Liver (tissue), 9 donors: ENCODE data around the gene ABCA1. TPM values are rescaled to one million over a fixed set of nuclear protein-coding genes. Genes with fewer than 3 reads are reported as not detected.

ENCODE experiments used
- DNase-seq: peaks from one replicate; pipeline ENCODE4 v3.0.0-alpha.2; 2017; ENCODE audit warnings: low spot score
- H3K27ac ChIP-seq, 2 donors: one replicate each; pipeline ENCODE4 v1.7.0; 2013; ENCODE audit warnings: inconsistent platforms in 2 of 2, low read length in 2 of 2, control low read depth in 1 of 2, low read depth in 1 of 2, mild to moderate bottlenecking in 1 of 2
- H3K27me3 ChIP-seq, 4 donors: one replicate each; pipeline versions ENCODE4 v1.6.1 to v1.7.0; 2013; ENCODE audit warnings: low read length in 3 of 4, inconsistent platforms in 1 of 4, mild to moderate bottlenecking in 1 of 4, moderate library complexity in 1 of 4; ENCODE audit not compliant: control insufficient read depth in 4 of 4, insufficient read depth in 4 of 4
- H3K36me3 ChIP-seq, 4 donors: one replicate each; pipeline versions ENCODE4 v1.6.1 to v1.7.0; 2013; ENCODE audit warnings: low read length in 3 of 4, mild to moderate bottlenecking in 3 of 4, low read depth in 1 of 4, moderate library complexity in 1 of 4; ENCODE audit not compliant: control insufficient read depth in 4 of 4, insufficient read depth in 3 of 4
- H3K4me1 ChIP-seq, 4 donors: one replicate each; pipeline versions ENCODE4 v1.6.1 to v1.7.0; 2013; ENCODE audit warnings: low read length in 3 of 4, mild to moderate bottlenecking in 3 of 4, moderate library complexity in 1 of 4; ENCODE audit not compliant: control insufficient read depth in 4 of 4, insufficient read depth in 4 of 4
- H3K4me3 ChIP-seq, 3 donors: one replicate each; pipeline versions ENCODE4 v1.6.1 to v1.7.0; 2013; ENCODE audit warnings: low read length in 3 of 3, control low read depth in 1 of 3, low read depth in 1 of 3, mild to moderate bottlenecking in 1 of 3
- H3K9ac ChIP-seq, 2 donors: one replicate each; pipeline ENCODE4 v1.7.0; 2013; ENCODE audit warnings: low read length in 2 of 2, mild to moderate bottlenecking in 2 of 2, moderate library complexity in 2 of 2, control low read depth in 1 of 2, low read depth in 1 of 2
- H3K9me3 ChIP-seq, 4 donors: one replicate each; pipeline versions ENCODE4 v1.6.1 to v1.7.0; 2013; ENCODE audit warnings: low read length in 3 of 4; ENCODE audit not compliant: control insufficient read depth in 4 of 4
- ATF3 ChIP-seq: IDR thresholded peaks from 2 replicates; pipeline ENCODE4 v1.6.1; 2016; ENCODE audit warnings: antibody characterized with exemption
- CTCF ChIP-seq: fragments of 150-350 bp; IDR thresholded peaks from 2 replicates; pipeline ENCODE4 v1.5.1; 2017; ENCODE audit warnings: improper control_type of control experiment, low read depth, low read length; ENCODE audit not compliant: missing input control
- EGR1 ChIP-seq, 2 donors: IDR thresholded peaks; 2 replicates each; pipeline ENCODE4 v1.6.1; 2016 to 2018; ENCODE audit warnings: antibody characterized with exemption in 2 of 2, low read depth in 2 of 2
- FOXA1 ChIP-seq: IDR thresholded peaks from 2 replicates; pipeline ENCODE4 v1.6.1; 2016; ENCODE audit warnings: antibody characterized with exemption
- FOXA2 ChIP-seq: IDR thresholded peaks from 2 replicates; pipeline ENCODE4 v1.6.1; 2016; ENCODE audit warnings: antibody characterized with exemption
- GABPA ChIP-seq, 2 donors: IDR thresholded peaks in 1 of 2; conservative IDR thresholded peaks in 1 of 2; 2 replicates each; pipeline ENCODE4 v1.6.1; 2016; ENCODE audit warnings: antibody characterized with exemption in 2 of 2, mild to moderate bottlenecking in 1 of 2, moderate library complexity in 1 of 2
- HNF4A ChIP-seq, 2 donors: conservative IDR thresholded peaks; 2 replicates each; pipeline ENCODE4 v1.6.1; 2016; ENCODE audit warnings: antibody characterized with exemption in 2 of 2, mild to moderate bottlenecking in 2 of 2
- HNF4G ChIP-seq: IDR thresholded peaks from 2 replicates; pipeline ENCODE4 v1.6.1; 2016; ENCODE audit warnings: antibody characterized with exemption
- JUND ChIP-seq, 2 donors: IDR thresholded peaks; 2 replicates each; pipeline ENCODE4 v1.6.1; 2016; ENCODE audit warnings: antibody characterized with exemption in 2 of 2
- MAX ChIP-seq: IDR thresholded peaks from 2 replicates; pipeline ENCODE4 v1.6.1; 2016; ENCODE audit warnings: antibody characterized with exemption
- NR2F2 ChIP-seq: IDR thresholded peaks from 2 replicates; pipeline ENCODE4 v1.6.1; 2016; ENCODE audit warnings: antibody characterized with exemption
- RAD21 ChIP-seq, 2 donors: IDR thresholded peaks; 2 replicates each; pipeline ENCODE4 v1.6.1; 2016; ENCODE audit warnings: antibody characterized with exemption in 2 of 2, mild to moderate bottlenecking in 2 of 2
- REST ChIP-seq: IDR thresholded peaks from 2 replicates; pipeline ENCODE4 v1.6.1; 2016; ENCODE audit warnings: antibody characterized with exemption, mild to moderate bottlenecking
- RXRA ChIP-seq, 2 donors: IDR thresholded peaks; 2 replicates each; pipeline ENCODE4 v1.6.1; 2017 to 2018; ENCODE audit warnings: antibody characterized with exemption in 2 of 2, mild to moderate bottlenecking in 1 of 2
- SP1 ChIP-seq: IDR thresholded peaks from 2 replicates; pipeline ENCODE4 v1.6.1; 2018; ENCODE audit warnings: antibody characterized with exemption, mild to moderate bottlenecking
- TAF1 ChIP-seq: conservative IDR thresholded peaks from 2 replicates; pipeline ENCODE4 v1.6.1; 2016; ENCODE audit warnings: antibody characterized with exemption, mild to moderate bottlenecking
- YY1 ChIP-seq: IDR thresholded peaks from 2 replicates; pipeline ENCODE4 v1.6.1; 2016; ENCODE audit warnings: antibody characterized with exemption, mild to moderate bottlenecking
- ZBTB33 ChIP-seq: IDR thresholded peaks from 2 replicates; pipeline ENCODE4 v1.6.1; 2016; ENCODE audit warnings: antibody characterized with exemption
- WGBS: extraction: QIAGEN DNeasy Blood & Tissue Kit; methylation state at CpG from one replicate; pipeline ENCODE4 v1.1.7; 2013; 5-methylcytosine and 5-hydroxymethylcytosine counted together
- polyA plus RNA-seq, 2 donors: library from polyadenylated mRNA; stranded (reverse) in 1 of 2; unstranded in 1 of 2; fragments of 200-250 nt in 1 of 2; fragments of >200 nt in 1 of 2; fragmentation: Nextera tagmentation in 1 of 2; extraction: Ambion mirVana in 1 of 2; gene quantifications; one replicate each; pipeline versions ENCODE4 v1.2.1 to v1.2.3, GENCODE V29; 2013 to 2015
- total RNA-seq, 2 donors: library from RNA; depleted of rRNA; stranded (reverse); fragments of >200 nt; gene quantifications; one replicate each; pipeline ENCODE4 v1.2.3, GENCODE V29; 2014
- donor health status: healthy.
- donor health status: healthy.
- donor health status: healthy.
- donor health status: healthy.
- donor health status: healthy.

ABCA1 gene
- total and polyA plus RNA-seq, 4 donors: 15.4 to 223 (median 62.9) TPM

GRCh38 chr9:104746285-104746684, 181.7 kb downstream of the ABCA1 start:
- peak overlapping the region in 1 of 2 donors; percentile 68 for H3K27ac ChIP-seq
- no peaks in the 10 kb centered on the region for H3K9me3 ChIP-seq
- H3K27me3 ChIP-seq: no peaks in the 10 kb centered on the region
- peak overlapping the region in 1 of 3 donors; percentile 69 for H3K4me3 ChIP-seq
- no peak for DNase-seq
- H3K36me3 ChIP-seq: peaks cover 0 to 2% (median under 1%) of the 10 kb centered on the region in 4 donors
- WGBS: 20% methylated on average over 2 of the region's 2 CpGs
- H3K4me1 ChIP-seq: peaks cover 2 to 39% (median 24%) of the 10 kb centered on the region in 4 donors
- peak overlapping the region in 1 of 2 donors; percentile 33 for H3K9ac ChIP-seq
- peak; percentile 94 for TF ChIP-seq MAX
- TF ChIP-seq FOXA1: peak; percentile 55
- TF ChIP-seq EGR1 (IDR thresholded peaks at IDR 0.05; ENCODE audit: low read depth in 2 of 2): peak in 1 of 2 donors; percentile 90
- no peak for TF ChIP-seq CTCF
- peak; percentile 87 to 95 for TF ChIP-seq HNF4A (conservative IDR thresholded peaks at IDR 0.05)
- no peak for TF ChIP-seq ATF3
- TF ChIP-seq SP1: peak; percentile 72
- TF ChIP-seq GABPA (IDR thresholded peaks at IDR 0.05 in 1 of 2, conservative IDR thresholded peaks at IDR 0.05 in 1 of 2): no peak
- no peak for TF ChIP-seq RAD21 (IDR thresholded peaks at IDR 0.05)
- TF ChIP-seq RXRA (IDR thresholded peaks at IDR 0.05): peak in 1 of 2 donors; percentile 80
- no peak for TF ChIP-seq FOXA2
- TF ChIP-seq YY1: peak; percentile 82
- no peak for TF ChIP-seq TAF1
- no peak for TF ChIP-seq NR2F2
- TF ChIP-seq JUND (IDR thresholded peaks at IDR 0.05): peak in 1 of 2 donors; percentile 74
- peak; percentile 62 for TF ChIP-seq ZBTB33
- no peak for TF ChIP-seq REST
- TF ChIP-seq HNF4G: peak; percentile 49
